Activated naive CD8-positive, alpha-beta T cell treated with anti-CD3 and anti-CD28 coated beads for 36 hours (primary cell): ENCODE results near the gene TNKS1BP1. TPM values are rescaled to one million over a fixed set of nuclear protein-coding genes. Genes with fewer than 3 reads are reported as not detected.

Experiments
- DNase-seq: peaks from one replicate; pipeline ENCODE4 v3.0.0; 2021
- H3K27ac Mint-ChIP-seq: one replicate; pipeline ENCODE4 v1.8.0; 2022; ENCODE audit warnings: mild to moderate bottlenecking, moderate library complexity, mixed read lengths
- H3K27me3 Mint-ChIP-seq: one replicate; pipeline ENCODE4 v1.8.0; 2022; ENCODE audit warnings: mild to moderate bottlenecking, mixed read lengths
- H3K36me3 Mint-ChIP-seq: one replicate; pipeline ENCODE4 v1.8.0; 2021; ENCODE audit warnings: mild to moderate bottlenecking, mixed read lengths
- H3K4me1 Mint-ChIP-seq: one replicate; pipeline ENCODE4 v1.8.0; 2021; ENCODE audit warnings: mixed read lengths
- H3K4me3 Mint-ChIP-seq: one replicate; pipeline ENCODE4 v1.8.0; 2022; ENCODE audit warnings: mild to moderate bottlenecking, moderate library complexity, mixed read lengths
- H3K9me3 Mint-ChIP-seq: one replicate; pipeline ENCODE4 v1.8.0; 2022; ENCODE audit warnings: mixed read lengths
- total RNA-seq, 2 experiments: library from RNA; stranded (reverse); gene quantifications; one replicate each; pipeline ENCODE4 v1.2.3, GENCODE V29; 2021

Gene TNKS1BP1
- total RNA-seq, 2 experiments from 2014 or later: 20.8 to 22.1 TPM

DNA sequence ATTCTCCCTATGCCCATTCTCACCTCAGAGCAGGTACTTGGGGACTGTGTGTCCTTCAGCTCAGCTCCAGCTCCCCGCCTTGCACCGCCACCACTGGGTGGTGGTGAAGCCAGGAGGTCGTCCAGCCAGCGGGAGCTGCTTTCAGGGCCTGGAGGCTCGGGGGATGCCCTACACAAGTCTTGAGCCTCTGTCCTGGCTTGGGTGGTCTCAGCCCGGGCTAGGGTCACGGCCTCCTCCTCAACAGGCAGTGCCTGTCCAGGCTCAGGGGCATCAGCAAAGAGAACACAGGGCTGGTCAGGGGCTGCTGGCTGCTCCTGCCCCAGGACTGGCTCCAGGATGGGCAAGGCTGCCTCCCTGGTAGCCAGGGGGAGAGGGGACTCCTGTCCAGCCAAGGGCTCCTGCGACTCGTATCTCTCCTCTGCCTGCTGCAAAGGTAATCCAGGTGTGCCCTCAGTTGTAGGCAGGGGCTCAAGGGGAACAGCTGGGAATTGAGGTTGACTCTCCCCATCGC is 12.2 kb downstream of the TNKS1BP1 start:
- H3K4me1 Mint-ChIP-seq: peaks cover 9% of the 10 kb centered on the region
- no peaks in the 10 kb centered on the region for H3K9me3 Mint-ChIP-seq
- H3K27ac Mint-ChIP-seq: no peak overlapping the region
- H3K27me3 Mint-ChIP-seq: no peaks in the 10 kb centered on the region
- no peak overlapping the region for H3K4me3 Mint-ChIP-seq
- peaks cover 20% of the 10 kb centered on the region for H3K36me3 Mint-ChIP-seq
- DNase-seq: no peak

DNA sequence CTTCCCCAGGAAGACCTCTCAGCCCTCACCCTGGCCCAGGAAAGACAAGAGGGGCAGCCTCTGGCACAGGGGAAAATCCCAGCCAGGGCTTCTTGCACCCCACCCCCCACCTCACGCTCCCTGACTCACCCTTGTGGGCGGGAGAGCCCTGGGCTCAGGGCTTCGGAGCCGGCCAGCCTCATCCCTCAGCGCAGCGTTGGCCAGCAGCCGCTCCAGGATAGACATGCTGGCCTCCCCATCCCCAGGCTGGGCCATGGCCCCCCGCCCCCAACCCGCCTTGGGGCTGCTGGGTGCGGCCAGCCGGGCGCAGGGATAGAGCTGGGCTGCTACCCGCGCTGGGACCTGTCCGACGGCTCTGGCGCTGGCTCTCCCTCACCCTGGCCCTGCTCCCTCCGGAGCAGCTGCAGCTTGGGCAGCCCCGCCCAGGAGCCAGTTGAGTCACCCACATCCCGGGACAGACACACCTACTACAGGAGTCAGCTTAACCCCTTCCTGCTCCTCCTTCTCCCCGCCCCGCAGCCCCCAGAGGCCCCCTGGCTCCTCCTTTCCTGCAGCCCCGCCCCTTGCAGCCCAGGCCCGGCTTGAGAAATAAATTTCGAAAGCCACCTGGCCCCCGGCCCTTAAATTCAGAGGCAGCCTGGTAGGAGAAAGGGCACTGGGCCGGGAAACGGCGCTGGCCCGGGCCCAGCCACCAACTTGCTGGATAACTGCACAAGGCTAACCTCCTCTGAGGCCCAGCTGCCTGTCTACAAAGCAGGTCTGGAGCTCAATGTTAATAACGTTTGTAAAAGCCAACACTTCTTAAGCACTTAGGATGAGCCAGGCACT is 13.4 kb downstream of the TNKS1BP1 start:
- DNase-seq: peak; percentile 83
- Mint-ChIP-seq H3K27me3 (no peaks in the 10 kb centered on the region), H3K4me3 (no peak overlapping the region), H3K27ac (no peak overlapping the region), H3K4me1 (peaks cover 9% of the 10 kb centered on the region), H3K9me3 (no peaks in the 10 kb centered on the region), H3K36me3 (peaks cover 20% of the 10 kb centered on the region)

DNA sequence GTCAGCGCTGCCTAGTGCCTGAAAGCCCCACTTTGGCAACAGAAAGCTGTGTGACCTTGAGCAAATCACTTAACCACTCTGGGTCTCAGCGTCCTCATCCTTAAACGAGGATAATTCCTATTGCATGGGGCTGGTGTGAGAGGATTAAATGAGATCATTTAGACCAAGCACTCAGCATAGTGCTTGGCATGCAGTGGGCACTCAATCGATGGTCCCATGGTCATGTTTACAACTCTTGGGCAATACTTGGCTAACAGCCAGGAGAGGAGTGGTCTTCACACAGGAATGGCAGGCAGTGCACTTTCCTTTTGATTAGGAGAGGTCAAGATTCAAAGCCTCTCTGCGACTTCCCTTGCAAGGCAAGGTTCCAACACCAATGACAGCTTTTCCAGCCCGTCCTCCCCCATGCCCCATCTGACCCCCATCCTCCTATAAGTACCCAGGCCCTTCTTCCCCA is 14.1 kb downstream of the TNKS1BP1 start:
- Mint-ChIP-seq H3K27ac (no peak overlapping the region), H3K9me3 (no peaks in the 10 kb centered on the region), H3K4me1 (peaks cover 9% of the 10 kb centered on the region), H3K4me3 (no peak overlapping the region), H3K27me3 (no peaks in the 10 kb centered on the region), H3K36me3 (peaks cover 20% of the 10 kb centered on the region)
- DNase-seq: no peak

DNA sequence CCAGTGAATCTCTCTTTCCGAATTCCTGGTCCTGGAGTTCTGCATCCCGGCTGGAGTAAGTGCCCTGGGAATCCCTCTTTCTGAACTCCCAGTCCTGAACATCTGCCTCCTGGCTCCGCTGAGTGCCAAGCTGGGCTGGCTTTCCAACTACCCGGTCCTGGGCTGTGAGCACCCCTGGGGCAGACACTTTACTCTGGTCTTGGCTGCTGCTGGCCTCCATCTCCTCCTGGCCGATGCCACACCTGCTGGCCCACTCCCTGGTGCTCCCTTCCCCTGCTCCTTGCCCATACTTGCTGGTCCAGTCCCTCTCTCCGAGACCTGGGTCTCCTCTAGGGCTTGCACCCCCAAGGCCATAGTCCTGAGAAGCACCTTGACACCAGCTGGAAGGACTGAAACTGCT is 14.7 kb downstream of the TNKS1BP1 start:
- H3K4me1 Mint-ChIP-seq: peaks cover 9% of the 10 kb centered on the region
- H3K27me3 Mint-ChIP-seq: no peaks in the 10 kb centered on the region
- peaks cover 20% of the 10 kb centered on the region for H3K36me3 Mint-ChIP-seq
- H3K27ac Mint-ChIP-seq: no peak overlapping the region
- no peaks in the 10 kb centered on the region for H3K9me3 Mint-ChIP-seq
- no peak overlapping the region for H3K4me3 Mint-ChIP-seq
- no peak for DNase-seq

DNA sequence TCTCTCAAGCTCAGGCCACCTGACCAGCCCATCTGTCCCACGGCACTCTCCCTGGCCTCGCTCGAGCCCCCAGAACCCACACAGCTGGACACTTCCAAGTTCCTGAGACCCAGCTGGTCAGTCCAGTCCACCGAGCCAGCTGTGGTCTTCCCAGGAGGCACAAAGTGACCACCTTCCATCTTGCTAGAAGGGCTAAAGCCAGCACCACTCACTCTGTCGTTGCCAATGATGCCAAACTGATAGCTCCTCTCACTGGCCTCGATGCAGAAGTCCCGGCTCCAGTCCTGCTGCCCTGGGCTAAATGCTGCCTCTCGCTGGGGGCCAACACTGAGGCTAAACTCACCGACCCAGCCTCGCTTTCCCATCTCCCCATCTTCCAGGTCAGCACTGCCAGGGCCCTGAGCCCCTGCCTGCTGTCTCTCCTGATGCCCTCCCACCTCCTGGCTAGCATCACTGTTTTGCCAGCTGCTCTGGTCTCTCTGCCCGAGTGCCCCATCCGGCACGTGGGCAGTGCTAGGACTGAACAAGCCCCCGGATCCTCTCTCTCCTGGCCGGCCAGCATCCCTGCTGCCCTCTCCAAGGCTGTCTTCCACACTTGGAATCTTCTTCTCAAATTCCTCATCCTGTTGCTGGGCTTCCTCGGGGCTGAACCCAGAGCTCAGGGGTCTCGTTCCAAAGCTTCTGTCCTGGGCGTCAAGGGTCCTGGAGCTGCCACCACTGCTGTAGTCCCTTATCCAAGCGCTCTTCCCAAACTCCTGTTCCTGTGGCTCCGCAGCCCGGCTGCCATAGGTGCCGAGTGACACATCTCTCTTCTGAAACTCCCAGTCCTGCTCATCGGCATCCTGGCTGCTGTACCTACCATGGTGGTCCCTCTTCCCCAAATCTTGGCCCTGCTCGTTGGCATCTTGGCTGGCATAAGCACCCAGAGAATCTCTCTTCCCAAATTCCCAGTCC is 15.4 kb downstream of the TNKS1BP1 start:
- Mint-ChIP-seq H3K27me3 (no peaks in the 10 kb centered on the region), H3K4me1 (peaks cover 9% of the 10 kb centered on the region), H3K4me3 (no peak overlapping the region), H3K9me3 (no peaks in the 10 kb centered on the region), H3K36me3 (peaks cover 20% of the 10 kb centered on the region), H3K27ac (no peak overlapping the region)
- no peak for DNase-seq

DNA sequence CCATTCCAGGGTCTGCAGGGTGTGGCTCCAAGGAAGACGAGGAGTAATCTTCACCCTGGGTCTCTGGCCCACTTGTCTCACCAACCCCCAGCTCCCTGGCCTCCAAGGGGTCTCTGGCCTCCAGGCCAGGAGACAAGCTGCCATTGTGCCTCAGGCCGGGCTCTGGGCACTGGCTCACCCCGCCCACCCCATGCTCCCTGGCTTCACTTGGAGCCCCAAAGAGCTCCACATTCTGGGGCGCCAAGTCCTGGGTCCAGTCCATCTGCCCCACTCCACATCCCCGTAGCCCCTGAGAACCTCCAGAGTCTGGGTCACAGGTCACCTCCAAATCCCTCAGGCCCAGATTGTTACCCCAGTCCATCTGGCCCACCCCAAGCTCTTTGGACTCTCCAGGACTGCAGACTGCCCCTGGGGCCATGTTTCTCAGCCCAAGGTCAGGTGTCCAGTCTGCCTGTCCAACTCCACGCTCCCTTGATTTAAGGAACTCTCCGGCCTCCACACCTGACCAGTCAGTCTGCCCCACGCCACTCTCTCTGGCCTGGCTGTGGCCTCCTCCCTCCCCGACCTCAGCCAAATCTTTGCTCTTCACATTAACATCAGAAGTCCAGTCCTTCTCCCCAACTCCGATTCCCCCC is 16.2 kb downstream of the TNKS1BP1 start:
- H3K9me3 Mint-ChIP-seq: no peaks in the 10 kb centered on the region
- no peak overlapping the region for H3K27ac Mint-ChIP-seq
- peaks cover 9% of the 10 kb centered on the region for H3K4me1 Mint-ChIP-seq
- H3K4me3 Mint-ChIP-seq: no peak overlapping the region
- peaks cover 17% of the 10 kb centered on the region for H3K36me3 Mint-ChIP-seq
- H3K27me3 Mint-ChIP-seq: no peaks in the 10 kb centered on the region
- DNase-seq: no peak

DNA sequence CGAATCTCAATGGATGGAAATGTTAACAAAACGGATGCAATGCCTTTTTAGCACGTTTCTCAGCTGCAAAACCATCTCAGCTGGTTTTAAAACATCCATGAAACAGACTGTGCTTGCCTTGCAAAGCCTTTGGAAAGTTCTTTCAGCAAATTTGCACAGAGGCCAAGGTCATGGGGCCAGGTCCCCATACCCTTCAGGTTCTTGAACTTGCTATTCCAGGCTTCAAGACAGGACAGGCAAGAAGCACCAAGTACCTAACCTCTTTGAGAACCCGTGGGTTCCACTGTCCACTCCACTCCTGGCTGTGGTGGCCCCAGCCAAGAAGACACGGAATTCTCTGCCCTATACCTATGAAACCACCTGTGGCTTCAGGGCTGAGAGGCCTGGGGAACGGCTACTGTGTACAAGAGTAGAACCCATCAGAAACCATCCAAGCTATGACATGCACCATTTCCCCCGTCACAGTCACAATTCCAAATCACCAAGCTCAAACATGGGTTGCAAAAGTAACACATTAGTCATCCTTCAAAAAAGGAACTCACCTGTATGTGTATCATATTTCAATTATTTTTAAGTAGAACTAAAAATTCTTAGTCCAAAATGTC is 17.0 kb downstream of the TNKS1BP1 start:
- H3K9me3 Mint-ChIP-seq: no peaks in the 10 kb centered on the region
- H3K27ac Mint-ChIP-seq: no peak overlapping the region
- DNase-seq: no peak
- peaks cover 9% of the 10 kb centered on the region for H3K4me1 Mint-ChIP-seq
- peaks cover 17% of the 10 kb centered on the region for H3K36me3 Mint-ChIP-seq
- H3K27me3 Mint-ChIP-seq: no peaks in the 10 kb centered on the region
- H3K4me3 Mint-ChIP-seq: no peak overlapping the region

DNA sequence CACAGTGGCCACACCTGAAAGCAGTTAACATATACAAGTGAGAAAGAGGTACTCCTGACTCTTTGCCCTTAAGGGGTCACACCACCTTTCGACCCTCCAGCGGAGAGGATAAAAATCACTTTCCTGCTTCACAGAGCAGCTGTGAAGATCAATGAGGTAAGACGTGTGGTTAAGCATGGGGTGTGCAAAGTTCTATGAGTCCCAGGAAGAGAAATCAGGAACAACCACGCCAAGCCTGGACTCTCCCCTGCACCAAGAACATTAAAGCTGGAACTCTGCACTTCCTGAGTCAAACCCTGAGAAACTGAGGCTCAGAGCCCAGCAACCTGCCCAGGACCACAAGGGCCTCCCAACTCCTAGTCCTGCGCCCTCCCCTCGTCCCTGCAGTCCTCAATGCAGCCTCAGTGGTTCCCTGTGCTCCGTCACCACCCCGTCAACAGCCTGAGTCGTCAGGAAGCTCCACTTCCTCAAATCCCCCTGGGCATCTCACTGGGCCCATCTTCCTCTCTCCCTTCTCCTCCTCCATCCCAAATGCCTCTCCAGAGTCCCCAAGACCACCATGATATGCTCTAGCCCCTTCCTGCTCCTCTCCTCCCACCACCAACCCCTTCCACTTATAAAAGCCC is 17.7 kb downstream of the TNKS1BP1 start:
- peaks cover 6% of the 10 kb centered on the region for H3K4me1 Mint-ChIP-seq
- H3K4me3 Mint-ChIP-seq: no peak overlapping the region
- no peak for DNase-seq
- no peak overlapping the region for H3K27ac Mint-ChIP-seq
- H3K36me3 Mint-ChIP-seq: peaks cover 16% of the 10 kb centered on the region
- H3K9me3 Mint-ChIP-seq: no peaks in the 10 kb centered on the region
- H3K27me3 Mint-ChIP-seq: no peaks in the 10 kb centered on the region

DNA sequence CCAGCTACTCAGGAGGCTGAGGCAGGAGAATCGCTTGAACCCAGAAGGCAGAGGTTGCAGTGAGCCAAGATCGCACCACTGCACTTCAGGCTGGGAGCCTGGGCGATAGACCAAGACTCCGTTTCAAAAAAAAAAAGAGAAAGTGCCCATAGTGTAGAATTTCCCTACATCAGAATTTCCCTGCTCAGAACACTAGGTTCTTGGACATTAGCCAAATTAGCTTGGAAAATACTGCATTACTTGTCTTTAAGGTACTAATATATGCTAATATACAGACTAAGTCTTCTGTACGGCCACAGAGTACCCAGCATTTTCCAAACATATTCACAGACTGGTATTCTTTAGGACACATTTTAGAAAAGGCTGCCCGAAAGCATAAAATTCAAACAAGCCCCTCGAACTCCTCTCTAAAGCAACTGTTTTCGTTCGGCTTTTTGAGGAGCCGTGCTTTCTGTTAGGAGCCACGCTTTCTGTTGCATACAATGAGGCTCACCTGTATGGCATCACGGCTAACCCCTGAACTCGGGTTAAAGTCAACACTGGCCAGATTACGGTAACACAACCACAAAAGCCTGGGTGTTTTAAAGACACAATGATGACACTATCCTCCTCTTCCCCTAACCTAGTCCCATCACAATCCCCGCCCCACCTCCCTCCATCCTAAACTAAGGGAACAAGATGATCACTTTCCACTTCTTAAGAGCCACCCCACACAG is 18.4 kb downstream of the TNKS1BP1 start:
- Mint-ChIP-seq H3K4me3 (no peak overlapping the region), H3K4me1 (peaks cover 5% of the 10 kb centered on the region), H3K36me3 (peaks cover 22% of the 10 kb centered on the region), H3K9me3 (no peaks in the 10 kb centered on the region), H3K27me3 (no peaks in the 10 kb centered on the region), H3K27ac (no peak overlapping the region)
- DNase-seq: no peak

DNA sequence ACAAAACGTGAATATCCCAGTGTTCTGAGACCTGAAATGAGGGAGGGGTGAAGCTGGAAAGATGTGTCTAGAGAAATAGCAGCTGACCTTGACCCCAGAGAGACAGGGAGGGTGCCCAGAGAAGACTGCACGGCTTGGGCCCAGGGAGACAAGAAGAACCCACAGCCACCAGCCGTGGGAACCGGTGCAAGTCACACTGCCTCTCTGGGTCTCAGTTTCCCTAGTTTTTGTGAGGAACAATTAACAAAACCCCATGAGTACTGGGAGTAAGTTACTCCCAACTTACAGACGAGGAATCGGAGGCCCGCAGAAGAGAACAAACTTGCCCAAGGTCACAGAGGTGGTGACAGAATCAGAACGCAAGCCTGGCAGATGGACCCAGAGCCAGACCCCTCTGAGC is 19.2 kb downstream of the TNKS1BP1 start:
- Mint-ChIP-seq H3K9me3 (no peaks in the 10 kb centered on the region), H3K4me1 (no peaks in the 10 kb centered on the region), H3K27me3 (no peaks in the 10 kb centered on the region), H3K36me3 (peaks cover 30% of the 10 kb centered on the region), H3K4me3 (no peak overlapping the region), H3K27ac (no peak overlapping the region)
- DNase-seq: no peak

DNA sequence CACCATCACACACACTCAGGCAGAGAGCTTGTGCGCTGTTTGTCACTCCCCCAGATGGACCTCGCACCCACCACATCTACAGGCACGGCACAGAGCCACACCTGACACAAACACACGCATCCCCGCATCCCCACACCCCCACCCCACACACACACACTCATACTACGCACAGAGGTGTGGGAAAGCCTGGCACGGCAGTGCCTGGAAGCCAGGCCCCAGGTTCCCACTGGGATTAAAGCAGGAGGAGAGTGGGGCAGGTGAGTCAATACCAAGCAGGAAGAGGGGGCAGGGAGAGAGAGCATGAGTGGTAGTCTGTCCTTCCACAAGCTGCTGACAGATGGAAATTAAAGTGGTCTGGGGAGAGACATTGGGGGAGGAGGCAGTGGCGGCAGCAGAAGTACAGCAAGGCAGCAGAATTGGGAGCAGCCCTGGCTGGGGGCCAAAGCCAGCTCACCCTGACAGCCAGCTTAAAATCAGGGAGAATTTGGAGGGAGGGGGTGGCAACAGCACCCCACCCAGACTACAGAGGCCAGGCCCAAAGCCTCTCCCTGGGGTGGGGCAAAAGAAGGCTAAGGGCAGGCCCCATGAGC is 20.7 kb downstream of the TNKS1BP1 start:
- no peaks in the 10 kb centered on the region for H3K4me1 Mint-ChIP-seq
- H3K4me3 Mint-ChIP-seq: no peak overlapping the region
- DNase-seq: no peak
- H3K27me3 Mint-ChIP-seq: no peaks in the 10 kb centered on the region
- H3K27ac Mint-ChIP-seq: no peak overlapping the region
- H3K36me3 Mint-ChIP-seq: peaks cover 34% of the 10 kb centered on the region
- H3K9me3 Mint-ChIP-seq: peaks cover 6% of the 10 kb centered on the region

DNA sequence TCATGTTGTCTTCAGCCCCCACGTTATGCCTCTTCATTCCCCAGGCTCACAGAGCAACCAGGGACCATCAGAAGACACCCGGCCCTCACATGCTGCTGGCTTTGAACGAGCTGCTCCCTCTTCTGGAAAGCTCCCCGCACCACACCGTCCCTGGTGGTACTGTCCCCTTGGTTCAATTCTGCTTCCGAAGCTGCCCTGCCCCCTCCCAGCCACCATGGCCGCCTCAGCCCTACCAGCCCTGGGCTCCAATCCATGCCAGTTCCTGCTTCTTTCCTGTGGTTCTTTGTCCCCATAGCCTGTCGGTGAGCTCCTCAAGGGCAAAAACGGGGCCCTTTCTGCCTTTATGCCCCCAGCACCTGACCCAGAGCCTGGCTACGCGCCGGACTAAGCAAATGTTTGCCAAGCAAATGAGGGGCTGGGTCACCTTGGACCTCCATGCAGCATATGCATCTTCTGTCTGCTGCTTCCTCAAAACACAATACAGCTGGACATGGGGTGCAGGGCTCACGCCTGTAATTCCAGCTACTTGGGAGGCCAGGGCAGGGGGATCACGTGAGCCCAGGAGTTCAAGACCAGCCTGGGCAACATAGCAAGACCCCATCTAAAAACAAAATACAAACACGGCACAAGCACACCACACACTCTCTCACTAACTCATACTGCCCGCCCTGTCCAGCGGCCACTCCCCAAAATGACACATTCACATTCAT is 21.3 kb downstream of the TNKS1BP1 start:
- Mint-ChIP-seq H3K27ac (no peak overlapping the region), H3K9me3 (peaks cover 9% of the 10 kb centered on the region), H3K4me1 (no peaks in the 10 kb centered on the region)

DNA sequence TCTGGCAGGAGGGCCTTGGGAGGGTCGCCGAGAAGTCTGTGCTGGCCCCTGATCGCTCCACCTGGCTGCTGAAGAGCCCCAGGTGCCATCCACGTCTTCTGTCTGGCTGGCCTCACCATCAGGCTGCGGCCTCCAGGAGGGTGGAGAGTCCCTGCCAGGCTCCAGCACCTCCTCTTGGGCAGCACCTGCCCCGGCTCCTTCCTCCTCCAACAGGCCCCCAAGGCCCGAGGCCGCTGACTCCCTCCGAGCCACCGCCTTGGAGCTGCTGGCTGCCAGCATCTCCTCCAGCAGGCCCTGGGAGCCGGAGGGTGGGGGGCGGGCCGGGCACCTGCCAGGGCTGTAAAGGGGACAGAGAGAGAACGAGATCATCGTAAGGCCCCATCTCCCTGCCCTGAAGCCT is 22.3 kb downstream of the TNKS1BP1 start:
- H3K9me3 Mint-ChIP-seq: peaks cover 12% of the 10 kb centered on the region
- H3K4me1 Mint-ChIP-seq: no peaks in the 10 kb centered on the region
- H3K36me3 Mint-ChIP-seq: peaks cover 46% of the 10 kb centered on the region
- H3K27ac Mint-ChIP-seq: no peak overlapping the region
- DNase-seq: no peak
- H3K4me3 Mint-ChIP-seq: no peak overlapping the region
- no peaks in the 10 kb centered on the region for H3K27me3 Mint-ChIP-seq

More for the DNA sequence above, 21.3 kb downstream of the TNKS1BP1 start:
- Mint-ChIP-seq H3K27me3 (no peaks in the 10 kb centered on the region), H3K4me3 (no peak overlapping the region), H3K36me3 (peaks cover 37% of the 10 kb centered on the region)
- no peak for DNase-seq
